Endothelial cell of umbilical vein (primary cell): ENCODE measurements around the gene AMZ2. TPM values are rescaled to one million over a fixed set of nuclear protein-coding genes. Genes with fewer than 3 reads are reported as not detected.
"Not testable (repeated sequence)": the region's sequence is repeated elsewhere in the genome, so short reads cannot be mapped to it uniquely, and the experiment has no call there.

Experiments
- BruUV-seq: library from RNA; stranded (reverse); fragments of 400-500 nt; replicated peaks from 2 replicates; lab custom pipeline; 2021; lab: Mats Ljungman, UMichigan
- CTCF ChIA-PET: fragments of 300-600, 350-600 bp; sonication (Branson Sonifier 250); formaldehyde crosslinking; loops from one replicate; lab custom pipeline; 2021; ENCODE audit warnings: antibody characterized with exemption, inconsistent platforms; lab: Charles Lee
- POLR2A ChIA-PET: fragments of 300-600, 350-600 bp; sonication (Branson Sonifier 250); formaldehyde crosslinking; loops from one replicate; lab custom pipeline; 2021; ENCODE audit warnings: antibody characterized with exemption, inconsistent platforms; lab: Charles Lee
- DNase-seq: peaks from one replicate; pipeline ENCODE4 v3.0.0-alpha.2; 2011; ENCODE audit warnings: low read depth, low spot score
- FAIRE-seq: peaks from 2 replicates; lab custom pipeline; 2011; peaks lifted over from hg19 to GRCh38; lab: Jason Lieb, UNC
- H2AFZ ChIP-seq: 2 replicates; pipeline ENCODE4 v1.6.0; 2012; ENCODE audit warnings: low read depth, low read length, control low read depth, inconsistent platforms
- H3K27ac ChIP-seq: 2 replicates; pipeline ENCODE4 v1.5.1; 2011; ENCODE audit warnings: low read depth, mild to moderate bottlenecking, control low read depth, low read length, moderate library complexity; ENCODE audit not compliant: insufficient read depth
- H3K27me3 ChIP-seq, 2 experiments: 2 replicates each; pipeline versions ENCODE4 v1.6.0 to v1.6.1; 2011; ENCODE audit warnings: low read length in 2 of 2, mixed read lengths in 1 of 2; ENCODE audit not compliant: control insufficient read depth in 2 of 2, insufficient read depth in 2 of 2
- H3K36me3 ChIP-seq, 2 experiments: 2 replicates in 1 of 2; 3 replicates in 1 of 2; pipeline ENCODE4 v1.5.1; 2011; ENCODE audit warnings: low read length in 2 of 2, mild to moderate bottlenecking in 1 of 2, moderate library complexity in 1 of 2; ENCODE audit not compliant: control insufficient read depth in 2 of 2, insufficient read depth in 2 of 2; ENCODE audit errors: extremely low read depth in 1 of 2
- H3K4me1 ChIP-seq: 3 replicates; pipeline ENCODE4 v1.5.1; 2011; ENCODE audit warnings: mild to moderate bottlenecking, low read length; ENCODE audit not compliant: control insufficient read depth, insufficient read depth; ENCODE audit errors: extremely low read depth
- H3K4me2 ChIP-seq: 2 replicates; pipeline ENCODE4 v1.6.1; 2011; ENCODE audit warnings: low read length, control low read depth, mixed read lengths; ENCODE audit not compliant: insufficient read depth
- H3K4me3 ChIP-seq, 3 experiments: fragments of 200-600 bp in 1 of 3; sonication (generic), shearing (Covaris generic) in 1 of 3; replicated peaks in 1 of 3; 2 replicates each; pipeline ENCODE4 v1.5.1; 2011 to 2016; ENCODE audit warnings: control low read depth in 3 of 3, low read length in 3 of 3, mild to moderate bottlenecking in 2 of 3, inconsistent platforms in 1 of 3, low read depth in 1 of 3, moderate library complexity in 1 of 3; ENCODE audit not compliant: insufficient read depth in 1 of 3
- H3K79me2 ChIP-seq: 2 replicates; pipeline ENCODE4 v1.6.0; 2012; ENCODE audit warnings: low read length, inconsistent platforms; ENCODE audit not compliant: control insufficient read depth, insufficient read depth
- H3K9ac ChIP-seq: replicated peaks from 2 replicates; pipeline ENCODE3; 2011; ENCODE audit warnings: low read length, control low read depth; ENCODE audit not compliant: insufficient read depth; ENCODE audit errors: extremely low read depth
- H3K9me1 ChIP-seq: replicated peaks from 3 replicates; pipeline ENCODE4 v1.6.0; 2011; ENCODE audit warnings: mild to moderate bottlenecking, low read length; ENCODE audit not compliant: control insufficient read depth, insufficient read depth; ENCODE audit errors: extremely low read depth
- H3K9me3 ChIP-seq: replicated peaks from 2 replicates; pipeline ENCODE4 v1.5.1; 2012; ENCODE audit warnings: low read length, inconsistent platforms; ENCODE audit not compliant: control insufficient read depth, insufficient read depth
- H4K20me1 ChIP-seq: replicated peaks from 2 replicates; pipeline ENCODE3; 2011; ENCODE audit warnings: mild to moderate bottlenecking, low read length; ENCODE audit not compliant: control insufficient read depth, insufficient read depth; ENCODE audit errors: extremely low read depth
- EZH2 ChIP-seq: IDR thresholded peaks from 2 replicates; pipeline ENCODE4 v1.6.1; 2012; ENCODE audit warnings: borderline replicate concordance, low read depth, mild to moderate bottlenecking, moderate library complexity, low read length, inconsistent platforms; ENCODE audit not compliant: severe bottlenecking
- FOS ChIP-seq: IDR thresholded peaks from 2 replicates; pipeline ENCODE4 v1.6.1; 2011; ENCODE audit warnings: mild to moderate bottlenecking, low read length, moderate library complexity, borderline replicate concordance; ENCODE audit not compliant: insufficient read depth
- GATA2 ChIP-seq: IDR thresholded peaks from 2 replicates; pipeline ENCODE4 v1.7.0; 2011; ENCODE audit warnings: low read depth, mild to moderate bottlenecking, moderate library complexity, mixed read lengths, low read length; ENCODE audit not compliant: insufficient read length, insufficient read depth
- JUN ChIP-seq: IDR thresholded peaks from 2 replicates; pipeline ENCODE4 v1.6.1; 2011; ENCODE audit warnings: borderline replicate concordance, low read depth; ENCODE audit not compliant: insufficient read length, insufficient read depth
- MYC ChIP-seq: IDR thresholded peaks from one replicate; pipeline ENCODE4 v1.6.1; 2011; ENCODE audit warnings: mild to moderate bottlenecking, low read depth, low read length
- POLR2A ChIP-seq: IDR thresholded peaks from 2 replicates; pipeline ENCODE4 v1.6.1; 2012; ENCODE audit warnings: low read depth, mild to moderate bottlenecking, control low read depth, low read length
- POLR2AphosphoS5 ChIP-seq: IDR thresholded peaks from 2 replicates; pipeline ENCODE4 v1.6.1; 2012; ENCODE audit warnings: low read depth, mild to moderate bottlenecking, control low read depth, low read length, moderate library complexity; ENCODE audit not compliant: insufficient read depth
- dilution Hi-C: fragments of 300-500 bp; cut with MboI; formaldehyde crosslinking; loops from one replicate; pipeline ENCODE4 v1.15.0; 2019; ENCODE audit warnings: low sequenced_read_pairs; ENCODE audit not compliant: extremely low pct_ligation_motif_present
- intact Hi-C: fragments of 100-400 bp; cut with micrococcal nuclease; formaldehyde crosslinking; loops from one replicate; pipeline ENCODE4 v1.10.0; 2022
- polyA plus RNA-seq, 4 experiments: library from polyadenylated mRNA; depleted of rRNA in 3 of 4; stranded (reverse) in 3 of 4; unstranded in 1 of 4; fragments of >200 nt; gene quantifications; 2 replicates each; pipeline versions ENCODE4 v1.2.1 to v1.2.3, GENCODE V29; 2011 to 2012; ENCODE audit warnings: missing spikeins in 1 of 4
- total RNA-seq: library from RNA; stranded (reverse); gene quantifications from 2 replicates; pipeline ENCODE4 v1.2.3, GENCODE V29; 2021
- TF ChIP-seq, protein P1 (sequence below): IDR thresholded peaks from 2 replicates; pipeline ENCODE4 v1.6.1; 2011; ENCODE audit not compliant: insufficient read depth, insufficient read length
- TF ChIP-seq, protein P2 (sequence below), 2 donors: IDR thresholded peaks; 1 replicate in 1 of 2; 2 replicates in 1 of 2; pipeline ENCODE4 v1.5.1; 2011; ENCODE audit warnings: low read length in 2 of 2, mild to moderate bottlenecking in 2 of 2, moderate library complexity in 2 of 2, control low read depth in 1 of 2, inconsistent platforms in 1 of 2, low read depth in 1 of 2; ENCODE audit not compliant: insufficient read depth in 1 of 2; ENCODE audit errors: extremely low read depth in 1 of 2

AMZ2 gene
- total and polyA plus RNA-seq, 2 donors (not counting 3 experiments of a cell fraction or from before 2014, with no cell fraction given): 46.7 to 57.3 TPM

DNA sequence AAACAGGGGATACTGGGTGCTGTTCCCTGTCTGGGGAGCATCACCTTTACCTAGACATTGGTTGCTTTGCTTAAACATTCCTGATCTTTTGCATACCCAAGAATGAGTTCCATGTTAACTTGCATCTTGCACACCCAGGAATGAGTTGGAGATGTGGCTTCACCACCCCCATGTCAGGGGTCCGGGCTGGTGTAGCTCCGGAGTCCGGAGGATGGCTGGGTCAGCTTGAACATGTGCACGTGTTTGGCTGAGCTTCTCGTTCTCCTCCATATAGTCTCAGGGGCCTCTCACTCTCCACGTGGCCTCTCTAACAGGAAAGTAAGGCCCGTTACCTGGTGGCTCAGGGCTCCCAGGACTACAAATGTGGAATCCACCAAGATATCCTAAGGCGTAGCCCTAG, 18.2 kb upstream of the AMZ2 start:
- H3K27me3 ChIP-seq: no peaks in the 10 kb centered on the region
- TF ChIP-seq JUN: no peak
- TF ChIP-seq MYC: no peak
- no peak for TF ChIP-seq FOS
- TF ChIP-seq, protein P1, sequence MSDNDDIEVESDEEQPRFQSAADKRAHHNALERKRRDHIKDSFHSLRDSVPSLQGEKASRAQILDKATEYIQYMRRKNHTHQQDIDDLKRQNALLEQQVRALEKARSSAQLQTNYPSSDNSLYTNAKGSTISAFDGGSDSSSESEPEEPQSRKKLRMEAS: no peak
- no peak for TF ChIP-seq EZH2
- TF ChIP-seq, protein P2, sequence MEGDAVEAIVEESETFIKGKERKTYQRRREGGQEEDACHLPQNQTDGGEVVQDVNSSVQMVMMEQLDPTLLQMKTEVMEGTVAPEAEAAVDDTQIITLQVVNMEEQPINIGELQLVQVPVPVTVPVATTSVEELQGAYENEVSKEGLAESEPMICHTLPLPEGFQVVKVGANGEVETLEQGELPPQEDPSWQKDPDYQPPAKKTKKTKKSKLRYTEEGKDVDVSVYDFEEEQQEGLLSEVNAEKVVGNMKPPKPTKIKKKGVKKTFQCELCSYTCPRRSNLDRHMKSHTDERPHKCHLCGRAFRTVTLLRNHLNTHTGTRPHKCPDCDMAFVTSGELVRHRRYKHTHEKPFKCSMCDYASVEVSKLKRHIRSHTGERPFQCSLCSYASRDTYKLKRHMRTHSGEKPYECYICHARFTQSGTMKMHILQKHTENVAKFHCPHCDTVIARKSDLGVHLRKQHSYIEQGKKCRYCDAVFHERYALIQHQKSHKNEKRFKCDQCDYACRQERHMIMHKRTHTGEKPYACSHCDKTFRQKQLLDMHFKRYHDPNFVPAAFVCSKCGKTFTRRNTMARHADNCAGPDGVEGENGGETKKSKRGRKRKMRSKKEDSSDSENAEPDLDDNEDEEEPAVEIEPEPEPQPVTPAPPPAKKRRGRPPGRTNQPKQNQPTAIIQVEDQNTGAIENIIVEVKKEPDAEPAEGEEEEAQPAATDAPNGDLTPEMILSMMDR (IDR thresholded peaks at IDR 0.05; ENCODE audit: extremely low read depth in 1 of 2, insufficient read depth in 1 of 2, low read depth in 1 of 2, low read length in 2 of 2): no peak
- no peak for TF ChIP-seq GATA2
- no peak for TF ChIP-seq POLR2A
- no peak for TF ChIP-seq POLR2AphosphoS5
- no peak overlapping the region for H3K27ac ChIP-seq
- POLR2A ChIA-PET: no interaction called here
- H4K20me1 ChIP-seq: no peaks in the 10 kb centered on the region
- H3K9me1 ChIP-seq: no peaks in the 10 kb centered on the region
- no peak overlapping the region for H3K4me2 ChIP-seq
- DNase-seq (no peak), FAIRE-seq (no peak)
- H3K4me3 ChIP-seq: no peak overlapping the region
- H3K79me2 ChIP-seq: no peaks in the 10 kb centered on the region
- BruUV-seq: no TSS peak
- no peaks in the 10 kb centered on the region for H3K4me1 ChIP-seq
- intact Hi-C loops: no loop called here
- no peak overlapping the region for H2AFZ ChIP-seq
- CTCF ChIA-PET: no interaction called here
- dilution Hi-C loops: no loop called here
- H3K9me3 ChIP-seq: no peaks in the 10 kb centered on the region
- H3K9ac ChIP-seq: no peak overlapping the region
- peaks cover 0 to 2% of the 10 kb centered on the region in 2 experiments for H3K36me3 ChIP-seq

DNA sequence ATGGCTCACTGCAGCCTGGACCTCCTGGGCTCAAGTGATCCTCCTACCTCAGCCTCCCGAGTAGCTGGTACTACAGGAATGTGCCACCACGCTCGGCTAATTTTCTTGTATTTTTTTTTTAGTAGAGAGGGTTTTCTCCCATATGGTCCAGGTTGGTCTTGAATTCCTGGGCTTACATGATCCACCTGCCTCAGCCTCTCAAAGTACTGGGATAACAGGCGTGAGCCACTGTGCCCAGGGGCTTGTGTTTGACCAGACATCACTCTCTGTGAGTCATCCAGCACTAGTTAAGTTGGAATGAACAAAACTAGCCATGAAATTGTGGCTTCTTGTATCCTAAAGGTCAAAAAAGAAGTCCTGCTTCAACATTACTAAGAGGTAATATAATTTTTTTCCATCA, 16.7 kb upstream of the AMZ2 start:
- BruUV-seq, H3K9ac ChIP-seq, H3K9me1 ChIP-seq, H3K36me3 ChIP-seq, H3K4me2 ChIP-seq, CTCF ChIA-PET, dilution Hi-C loops, H2AFZ ChIP-seq, H3K27ac ChIP-seq, POLR2A ChIA-PET, H3K4me1 ChIP-seq, intact Hi-C loops, H3K4me3 ChIP-seq, H3K9me3 ChIP-seq, DNase-seq, H3K79me2 ChIP-seq, H4K20me1 ChIP-seq, FAIRE-seq, H3K27me3 ChIP-seq: not testable (repeated sequence)
